Measurements from ENCODE around the gene DENND1B.
"Not testable (repeated sequence)": the region's sequence is repeated elsewhere in the genome, so short reads cannot be mapped to it uniquely, and the experiment has no call there.

DENND1B gene

GRCh38 chr1:197783510-197783948 lies 8.2 kb upstream of the DENND1B start:
- DNase-seq: no peak

GRCh38 chr1:197782722-197783360 lies 7.6 kb upstream of the DENND1B start:
- DNase-seq: no peak

DNA sequence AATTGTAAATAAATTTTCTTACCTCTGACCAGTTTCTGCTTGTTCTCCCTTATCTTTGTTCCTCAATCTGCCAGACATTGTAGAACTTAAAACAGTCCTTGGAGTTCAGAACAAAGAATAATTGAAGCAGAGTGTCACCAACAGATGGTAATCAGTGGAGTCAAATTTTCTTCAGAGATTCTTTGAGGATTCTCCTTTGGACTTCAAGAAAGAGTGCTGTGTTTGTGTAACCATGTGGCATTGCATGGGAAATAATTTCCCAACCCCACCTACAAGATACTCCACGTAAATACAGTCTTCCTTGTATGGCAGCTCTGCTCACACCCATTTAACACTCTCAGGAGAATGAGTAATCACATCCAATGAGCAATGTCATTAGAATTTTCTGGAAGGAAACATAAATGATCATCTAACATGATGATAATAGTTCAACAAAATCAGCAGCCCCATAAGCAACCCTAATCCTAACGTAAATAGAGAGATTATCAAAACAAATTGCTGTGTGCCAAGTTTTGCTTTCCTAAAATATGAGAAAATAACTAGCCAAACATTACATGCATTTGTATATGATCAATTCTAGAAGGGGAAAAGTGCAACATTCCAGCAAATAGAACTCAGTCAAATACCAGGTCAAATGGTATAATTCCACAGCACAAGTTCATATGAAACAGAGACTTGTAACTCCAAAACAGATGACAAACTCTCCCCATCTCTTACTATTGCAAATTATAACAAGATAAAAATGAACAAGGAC lies 6.9 kb upstream of the DENND1B start:
- no peak for DNase-seq

- no peak for DNase-seq
Observed at GRCh38 chr1:197779921-197780320, 4.6 kb upstream of the DENND1B start.

- DNase-seq: no peak
Observed at GRCh38 chr1:197778366-197778945, 3.2 kb upstream of the DENND1B start.

GRCh38 chr1:197776351-197777105 lies 1.2 kb upstream of the DENND1B start:
- DNase-seq: peak; percentile 50

- DNase-seq: peak; percentile 51
Observed at GRCh38 chr1:197774466-197775281, 606 bp downstream of the DENND1B start.

DNA sequence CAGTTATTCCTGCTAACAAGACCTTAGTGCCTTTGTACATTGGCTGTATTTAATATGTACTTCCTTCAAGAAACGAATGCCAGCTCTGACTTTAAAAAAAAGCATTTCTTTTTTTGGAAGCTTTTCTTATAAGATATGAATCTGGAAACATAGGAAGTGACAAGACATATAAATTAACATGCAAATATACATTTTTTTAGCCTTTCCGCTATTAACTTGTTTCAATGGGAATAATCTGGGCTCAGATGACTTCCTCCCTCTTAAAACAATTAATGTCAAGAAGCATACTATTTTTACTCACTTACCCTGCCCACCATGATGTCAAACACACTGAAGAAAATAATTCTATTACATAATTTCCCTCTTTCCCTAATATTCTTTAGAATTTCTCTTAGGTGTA lies 1.4 kb downstream of the DENND1B start:
- no peak for DNase-seq

DNA sequence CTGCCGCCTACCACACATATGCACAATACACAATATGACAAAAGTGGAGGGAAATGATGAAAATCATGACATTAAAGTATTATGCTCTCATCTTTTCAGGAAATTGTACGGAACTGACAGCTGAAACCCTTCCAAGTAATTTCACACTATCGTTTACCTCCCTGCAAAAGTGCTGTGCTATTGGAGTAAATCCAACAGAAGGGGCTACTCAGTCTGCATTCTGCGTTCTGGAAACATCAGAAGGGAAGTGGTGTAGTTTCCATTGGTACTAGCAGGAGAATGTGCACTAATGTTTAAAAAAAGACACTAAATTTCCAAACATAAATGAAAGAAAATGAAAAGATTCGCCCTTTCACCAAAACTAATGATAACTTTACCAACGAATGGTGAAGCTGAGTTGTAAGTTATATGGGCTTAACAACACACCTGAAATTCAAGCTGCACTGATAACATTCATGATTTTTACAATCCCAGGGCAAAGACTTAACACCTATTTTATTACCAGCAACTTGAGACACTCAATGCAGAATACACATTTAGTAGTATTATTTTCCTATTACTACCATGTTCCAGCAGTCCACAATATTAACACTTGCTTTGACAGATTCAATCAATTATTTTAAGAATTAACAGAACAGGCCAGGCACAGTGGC lies 3.2 kb downstream of the DENND1B start:
- no peak for DNase-seq

DNA sequence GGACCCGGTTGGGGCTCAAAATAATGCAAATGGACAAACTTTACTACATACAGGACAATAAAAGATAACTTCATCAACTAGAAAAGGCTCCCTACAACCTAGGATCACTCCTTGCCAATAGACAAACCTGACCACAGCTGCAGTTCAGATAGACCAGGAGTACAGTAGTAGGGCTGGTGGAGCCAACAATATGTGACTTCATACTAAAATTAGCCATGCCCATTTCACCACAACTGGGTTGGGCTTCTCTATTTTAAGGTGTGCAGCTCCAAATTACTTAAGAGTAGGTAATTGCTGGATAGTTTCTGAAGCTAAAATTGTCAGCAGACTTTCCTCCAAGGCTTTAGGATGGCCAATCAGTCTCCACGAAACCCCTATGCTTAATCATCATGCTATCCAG lies 3.9 kb downstream of the DENND1B start:
- DNase-seq: no peak

DNA sequence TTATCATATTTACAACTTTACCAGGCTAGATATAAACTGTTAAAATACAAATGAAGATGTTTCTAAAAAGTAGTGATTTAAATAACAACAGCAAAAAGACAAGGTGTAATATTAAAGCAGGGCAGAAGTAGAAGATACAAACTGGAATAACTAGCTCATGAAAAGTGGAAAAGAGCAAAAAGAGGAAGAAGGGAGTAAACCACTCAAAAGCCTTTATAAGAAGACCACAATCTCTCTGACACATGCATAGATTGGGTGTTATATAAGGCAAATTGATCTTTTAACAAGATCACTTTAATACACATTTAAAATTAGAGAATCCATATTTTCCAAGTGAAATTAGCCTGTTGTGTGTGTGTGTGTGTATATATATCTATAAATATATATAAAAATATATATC lies 5.0 kb downstream of the DENND1B start:
- DNase-seq: no peak

- no peak for DNase-seq
Observed at GRCh38 chr1:197769287-197769686, 6.0 kb downstream of the DENND1B start.

DNA sequence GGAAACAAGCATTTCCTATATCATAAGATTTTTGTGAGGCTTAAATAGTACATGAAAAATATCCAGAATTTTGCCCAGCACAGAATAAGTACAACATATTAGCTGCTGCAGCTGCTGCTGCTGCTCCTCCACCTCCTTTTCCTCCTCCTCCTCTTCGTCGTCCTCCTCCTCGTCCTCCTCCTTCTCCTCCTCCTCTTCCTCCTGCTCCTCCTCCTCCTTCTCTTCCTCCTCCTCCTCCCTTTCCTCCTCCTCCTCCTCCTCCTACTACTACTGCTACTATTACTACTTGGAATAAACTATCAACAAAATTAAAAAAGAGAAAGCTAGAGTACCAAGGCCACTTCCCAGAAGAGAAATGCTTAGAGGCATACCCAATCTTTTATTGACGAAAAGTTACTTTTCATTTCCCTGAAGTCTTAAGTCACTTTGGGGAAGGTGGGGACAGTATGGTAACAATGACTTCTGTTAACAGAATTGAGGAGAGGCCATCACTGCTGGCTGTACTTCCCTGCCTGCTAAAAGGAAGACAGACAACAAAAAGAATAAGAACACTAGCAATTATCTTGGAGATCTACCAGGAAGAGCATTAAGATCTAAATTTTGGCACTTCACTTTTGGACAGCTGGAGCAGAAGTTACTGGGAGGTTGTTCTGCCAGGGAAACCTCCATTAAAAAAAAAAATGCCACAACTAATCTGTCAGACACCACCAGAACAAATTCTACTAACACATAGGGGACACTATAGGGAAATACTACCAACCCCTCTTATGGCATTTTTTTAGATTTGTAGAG lies 7.1 kb downstream of the DENND1B start:
- DNase-seq: no peak

DNA sequence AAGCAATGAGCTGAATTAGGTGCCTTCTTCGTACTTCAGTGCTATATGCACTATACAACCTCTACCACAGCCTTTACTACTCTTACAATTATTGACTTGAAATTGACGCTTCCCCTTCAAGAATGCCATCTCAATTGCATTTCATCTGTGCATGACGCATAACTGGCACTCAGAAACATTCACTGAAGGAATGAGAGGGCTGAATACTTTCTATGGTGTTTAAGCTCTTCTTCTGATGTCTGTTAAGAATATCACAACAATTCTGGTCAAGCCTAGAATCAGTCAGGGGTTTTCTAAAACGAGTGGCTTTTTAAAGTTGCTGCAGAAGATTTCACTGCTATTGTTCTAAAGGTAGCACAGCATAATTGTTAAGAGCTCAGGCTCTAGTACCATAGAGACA lies 11.5 kb downstream of the DENND1B start:
- no peak for DNase-seq

DNA sequence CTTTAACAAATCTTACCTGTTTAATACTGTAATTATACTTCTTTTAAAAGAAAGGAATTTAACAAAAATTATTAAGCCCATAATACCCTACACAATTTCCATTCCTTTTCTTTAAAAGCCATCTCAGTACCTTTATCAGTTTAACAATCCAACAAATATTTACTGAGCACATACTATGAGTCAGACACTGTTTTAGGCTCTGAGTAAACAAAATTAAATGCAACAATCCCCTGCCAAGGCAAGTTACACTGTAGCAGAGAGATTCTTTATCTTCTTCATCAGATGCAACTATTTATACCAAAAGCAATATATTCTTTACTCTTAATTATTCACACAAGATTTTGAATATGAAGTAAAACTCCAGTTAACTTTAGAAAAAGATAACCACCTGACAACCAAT lies 12.0 kb downstream of the DENND1B start:
- no peak for DNase-seq

DNA sequence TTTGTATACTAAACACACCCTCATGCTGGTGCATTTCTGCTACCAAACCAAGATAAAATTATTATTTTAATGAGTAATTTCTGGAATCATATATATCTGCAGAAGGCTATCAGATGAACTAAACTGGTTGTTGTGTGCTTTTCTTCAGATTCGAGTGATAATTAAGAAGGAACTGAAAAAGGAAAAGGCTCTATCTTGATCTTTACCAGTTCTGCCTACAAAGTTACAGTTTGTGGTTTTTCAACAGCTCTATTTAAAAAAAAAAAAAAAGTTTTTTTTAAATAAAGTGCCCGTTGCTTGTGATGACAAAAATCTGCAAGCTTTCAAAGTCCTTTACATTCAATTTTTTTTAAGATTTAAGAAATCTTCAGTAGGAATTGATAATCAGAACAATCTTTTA lies 13.6 kb downstream of the DENND1B start:
- no peak for DNase-seq

DNA sequence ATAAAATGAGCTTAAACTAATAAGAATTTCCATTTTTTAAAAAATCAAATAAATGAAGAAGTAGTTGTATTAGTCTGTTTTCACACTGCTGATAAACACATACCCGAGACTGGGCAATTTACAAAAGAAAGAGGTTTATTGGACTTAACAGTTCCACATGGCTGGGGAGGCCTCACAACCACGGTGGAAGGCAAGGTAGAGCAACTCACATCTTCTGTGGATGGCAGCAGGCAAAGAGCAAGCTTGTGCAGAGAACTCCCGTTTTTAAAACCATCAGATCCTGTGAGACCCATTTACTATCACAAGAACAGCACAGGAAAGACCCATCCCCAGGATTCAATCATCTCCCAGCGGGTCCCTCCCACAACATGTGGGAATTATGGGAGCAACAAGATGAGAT lies 19.7 kb downstream of the DENND1B start:
- not testable (repeated sequence) for DNase-seq

DNA sequence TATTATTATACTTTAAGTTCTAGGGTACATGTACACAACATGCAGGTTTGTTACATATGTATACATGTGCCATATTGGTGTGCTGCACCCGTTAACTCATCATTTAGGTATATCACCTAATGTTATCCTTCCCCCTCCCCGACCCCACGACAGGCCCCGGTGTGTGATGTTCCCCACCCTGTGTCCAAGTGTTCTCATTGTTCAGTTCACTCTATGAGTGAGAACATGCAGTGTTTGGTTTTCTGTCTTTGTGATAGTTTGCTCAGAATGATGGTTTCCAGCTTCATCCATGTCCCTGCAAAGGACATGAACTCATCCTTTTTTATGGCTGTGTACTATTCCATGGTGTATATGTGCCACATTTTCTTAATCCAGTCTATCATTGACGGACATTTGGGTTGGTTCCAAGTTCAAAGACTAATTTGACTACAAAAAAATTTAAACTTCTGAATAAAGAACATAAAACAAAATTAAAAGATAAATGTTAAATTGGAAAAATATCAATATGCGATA lies 22.6 kb downstream of the DENND1B start:
- DNase-seq: not testable (repeated sequence)

GRCh38 chr1:197750366-197750765 lies 24.9 kb downstream of the DENND1B start:
- no peak for DNase-seq

- no peak for DNase-seq
Observed at GRCh38 chr1:197745911-197746310, 29.4 kb downstream of the DENND1B start.

DNA sequence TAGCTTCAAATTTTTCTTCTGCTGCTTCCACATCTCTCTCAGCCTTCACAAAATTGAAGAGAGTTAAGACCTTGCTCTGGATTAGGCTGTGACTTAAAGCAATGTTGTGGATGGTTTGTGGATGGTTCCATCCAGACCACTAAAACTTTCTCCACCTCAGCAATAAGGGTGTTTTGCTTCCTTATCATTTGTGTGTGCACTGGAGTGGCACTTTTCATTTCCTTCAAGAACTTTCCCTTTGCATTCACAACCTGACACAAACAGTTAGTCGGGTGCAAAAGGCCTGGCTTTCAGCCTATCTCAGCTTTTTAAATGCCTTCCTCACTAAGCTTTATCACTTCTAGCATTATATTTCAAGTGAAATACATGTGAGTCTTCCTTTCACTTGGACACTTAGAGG lies 30.3 kb downstream of the DENND1B start:
- no peak for DNase-seq
